HepG2 (cell line): ENCODE measurements around the gene ZDHHC14. TPM values are rescaled to one million over a fixed set of nuclear protein-coding genes. Genes with fewer than 3 reads are reported as not detected.

Experiments used
- AFF4 ChIP-seq: sonication (generic); formaldehyde crosslinking; IDR thresholded peaks from 2 replicates; pipeline ENCODE4 v1.4.0; 2020; ENCODE audit warnings: missing genetic modification reagents
- ATF5 ChIP-seq: sonication (generic); formaldehyde crosslinking; IDR thresholded peaks from 2 replicates; pipeline ENCODE4 v1.4.0; 2020; ENCODE audit warnings: mild to moderate bottlenecking, low read depth, missing genetic modification reagents
- BATF2 ChIP-seq: sonication (generic); formaldehyde crosslinking; IDR thresholded peaks from 2 replicates; pipeline ENCODE4 v1.8.0; 2022; ENCODE audit warnings: mild to moderate bottlenecking, missing genetic modification reagents, moderate library complexity
- CENPX ChIP-seq: sonication (generic); formaldehyde crosslinking; IDR thresholded peaks from 2 replicates; pipeline ENCODE4 v1.9.0; 2021; ENCODE audit warnings: mild to moderate bottlenecking, missing genetic modification reagents, moderate library complexity
- DRAP1 ChIP-seq: IDR thresholded peaks from 2 replicates; pipeline ENCODE4 v1.6.1; 2016; ENCODE audit warnings: missing genetic modification reagents, missing compliant biosample characterization
- GATAD2A ChIP-seq: IDR thresholded peaks from 2 replicates; pipeline ENCODE4 v1.6.1; 2016
- KDM5B ChIP-seq: sonication (generic); formaldehyde crosslinking; IDR thresholded peaks from 2 replicates; pipeline ENCODE4 v1.4.0; 2020; ENCODE audit warnings: missing genetic modification reagents, mild to moderate bottlenecking, borderline replicate concordance
- KLF16 ChIP-seq, 2 experiments: sonication (generic) in 1 of 2; formaldehyde crosslinking in 1 of 2; IDR thresholded peaks; 2 replicates each; pipeline versions ENCODE4 v1.6.1 to v1.8.0; 2016 to 2023; ENCODE audit warnings: missing genetic modification reagents in 2 of 2, missing compliant biosample characterization in 1 of 2
- NFIB ChIP-seq: sonication (generic); formaldehyde crosslinking; IDR thresholded peaks from 2 replicates; pipeline ENCODE4 v1.9.0; 2021; ENCODE audit warnings: missing genetic modification reagents, mild to moderate bottlenecking, borderline replicate concordance
- NFYC ChIP-seq: IDR thresholded peaks from 2 replicates; pipeline ENCODE4 v1.6.1; 2016; ENCODE audit warnings: missing genetic modification reagents, missing compliant biosample characterization
- POLR2A ChIP-seq, 2 experiments: IDR thresholded peaks; 2 replicates each; pipeline ENCODE4 v1.6.1; 2011; ENCODE audit warnings: low read depth in 2 of 2, low read length in 2 of 2, mild to moderate bottlenecking in 1 of 2, moderate library complexity in 1 of 2; ENCODE audit not compliant: insufficient read depth in 1 of 2
- PRDM15 ChIP-seq: sonication (generic); formaldehyde crosslinking; IDR thresholded peaks from 2 replicates; pipeline ENCODE4 v1.4.0; 2020; ENCODE audit warnings: missing genetic modification reagents
- TBX3 ChIP-seq: fragments of 450-650 bp; IDR thresholded peaks from 2 replicates; pipeline ENCODE4 v1.6.1; 2017; ENCODE audit warnings: antibody characterized with exemption, mild to moderate bottlenecking, inconsistent platforms, borderline replicate concordance
- ZC3H13 ChIP-seq: sonication (generic); formaldehyde crosslinking; IDR thresholded peaks from 2 replicates; pipeline ENCODE4 v1.8.1; 2023; ENCODE audit warnings: mild to moderate bottlenecking, missing genetic modification reagents, moderate library complexity
- ZNF20 ChIP-seq: sonication (generic); formaldehyde crosslinking; IDR thresholded peaks from 2 replicates; pipeline ENCODE4 v1.4.0; 2020; ENCODE audit warnings: mild to moderate bottlenecking, moderate library complexity, missing genetic modification reagents
- ZNF639 ChIP-seq: conservative IDR thresholded peaks from 2 replicates; pipeline ENCODE4 v1.6.1; 2018; ENCODE audit warnings: missing genetic modification reagents
- ZNF749 ChIP-seq: sonication (generic); formaldehyde crosslinking; IDR thresholded peaks from 2 replicates; pipeline ENCODE4 v1.8.0; 2022; ENCODE audit warnings: mild to moderate bottlenecking, missing genetic modification reagents, moderate library complexity, borderline replicate concordance
- ZNF782 ChIP-seq: sonication (generic); formaldehyde crosslinking; IDR thresholded peaks from 2 replicates; pipeline ENCODE4 v1.4.0; 2020; ENCODE audit warnings: missing genetic modification reagents, mild to moderate bottlenecking, borderline replicate concordance
- polyA plus RNA-seq, 8 experiments: library from polyadenylated mRNA; depleted of rRNA in 3 of 8; stranded (reverse) in 7 of 8; unstranded in 1 of 8; fragments of >200 nt; fragmentation: Illumina TruSeq in 4 of 8; extraction: Trizol in 4 of 8; gene quantifications; 2 replicates each; pipeline versions ENCODE4 v1.2.1 to v1.2.3, GENCODE V29; 2011 to 2016; ENCODE audit warnings: low read depth in 4 of 8, missing spikeins in 1 of 8, mixed read lengths in 1 of 8; ENCODE audit not compliant: insufficient read depth in 1 of 8
- total RNA-seq, 5 experiments: library from RNA; depleted of rRNA; stranded (reverse); fragments of >200 nt; fragmentation: Illumina TruSeq; extraction: Trizol; gene quantifications; 2 replicates each; pipeline ENCODE4 v1.2.3, GENCODE V29; 2016; ENCODE audit warnings: low read depth in 1 of 5

The ZDHHC14 gene
- total and polyA plus RNA-seq, 2 of the 13 experiments (the other 11 are each of a cell fraction or from before 2014, with no cell fraction given) = 3.7 to 9.5 TPM

- peak in 1 of 2 experiments; percentile 80; a peak in 3 of 4 replicates for TF ChIP-seq POLR2A (IDR thresholded peaks at IDR 0.05; ENCODE audit: insufficient read depth in 1 of 2, low read depth in 2 of 2, low read length in 2 of 2)
- TF ChIP-seq ZNF782 (CRISPR knock-in tag) = 0 out of 2 replicates have a peak, but pooled peaks have one; percentile 55
- TF ChIP-seq BATF2 (CRISPR knock-in tag) = 0 out of 2 replicates have a peak, but pooled peaks have one; percentile 31
- TF ChIP-seq DRAP1 (CRISPR knock-in tag) = peak; percentile 52; the same call in 1 of the 2 replicates
- TF ChIP-seq ZC3H13 (CRISPR knock-in tag) = peak; percentile 25; the same call in 1 of the 2 replicates
- 0 out of 2 replicates have a peak, but pooled peaks have one; percentile 15 for TF ChIP-seq GATAD2A (CRISPR knock-in tag)
- TF ChIP-seq TBX3 = no peak
- TF ChIP-seq CENPX (CRISPR knock-in tag) = no peak
- no peak for TF ChIP-seq ZNF20 (CRISPR knock-in tag)
- TF ChIP-seq AFF4 (CRISPR knock-in tag) = no peak
- TF ChIP-seq KDM5B (CRISPR knock-in tag) = no peak; the same call in none of the 2 replicates
- TF ChIP-seq KLF16 (CRISPR knock-in tag; IDR thresholded peaks at IDR 0.05) = peak in 1 of 2 experiments; percentile 49; a peak in 1 of 4 replicates
- TF ChIP-seq ZNF639 (CRISPR knock-in tag) = peak; percentile 54
- TF ChIP-seq ZNF749 (CRISPR knock-in tag) = no peak
- peak; percentile 26; the same call in 1 of the 2 replicates for TF ChIP-seq PRDM15
- TF ChIP-seq NFYC = no peak
- TF ChIP-seq NFIB = no peak
- TF ChIP-seq ATF5 = no peak
Measured at GRCh38 chr6:157380779-157381561, at the start of gene ZDHHC14 (continued).
